IMR-90 (cell line): Measurements from ENCODE around the gene DHX9. TPM values are rescaled to one million over a fixed set of nuclear protein-coding genes. Genes with fewer than 3 reads are reported as not detected.

Experiments used
- ATAC-seq: fragments of 200-7000 bp; cut with Tn5 transposase; 2 replicates; pipeline ENCODE4 v1.9.1; 2020; ENCODE audit warnings: low read depth, mild to moderate bottlenecking, moderate library complexity
- BruUV-seq: library from RNA; stranded (reverse); fragments of 400-500 nt; replicated peaks from 2 replicates; lab custom pipeline; 2021; lab: Mats Ljungman, UMichigan
- CTCF ChIA-PET: fragments of 300-600 bp; formaldehyde crosslinking; extraction: SDS; loops from one replicate; lab custom pipeline; 2021; ENCODE audit warnings: antibody characterized with exemption; lab: Yijun Ruan, JAX
- POLR2A ChIA-PET: fragments of 300-600 bp; sonication (Branson Sonifier 250); formaldehyde crosslinking; loops from one replicate; lab custom pipeline; 2022; ENCODE audit warnings: antibody characterized with exemption; ENCODE audit not compliant: unreplicated experiment; lab: Charles Lee
- DNase-seq: peaks from one replicate; pipeline ENCODE4 v3.0.0; 2013
- H2AFZ ChIP-seq: replicated peaks from 2 replicates; pipeline ENCODE3; 2013; ENCODE audit warnings: low read length, mild to moderate bottlenecking; ENCODE audit not compliant: poor library complexity
- H2AK5ac ChIP-seq: 2 replicates; pipeline ENCODE4 v1.6.1; 2013; ENCODE audit warnings: low read depth, low read length, inconsistent platforms
- H2AK9ac ChIP-seq: replicated peaks from 2 replicates; pipeline ENCODE3; 2013; ENCODE audit warnings: mild to moderate bottlenecking, low read depth, low read length, moderate library complexity; ENCODE audit not compliant: poor library complexity
- H2BK120ac ChIP-seq: 2 replicates; pipeline ENCODE4 v1.6.1; 2013; ENCODE audit warnings: low read depth, low read length, inconsistent platforms
- H2BK15ac ChIP-seq: 3 replicates; pipeline ENCODE4 v1.6.1; 2013; ENCODE audit warnings: low read depth, low read length, inconsistent platforms
- H2BK20ac ChIP-seq: 2 replicates; pipeline ENCODE4 v1.6.1; 2013; ENCODE audit warnings: low read depth, mild to moderate bottlenecking, inconsistent platforms, low read length, moderate library complexity
- H2BK5ac ChIP-seq: 2 replicates; pipeline ENCODE4 v1.6.1; 2013; ENCODE audit warnings: mild to moderate bottlenecking, low read depth, low read length, inconsistent platforms; ENCODE audit not compliant: poor library complexity, severe bottlenecking
- H3K14ac ChIP-seq: replicated peaks from 2 replicates; pipeline ENCODE4 v1.6.1; 2013; ENCODE audit warnings: low read depth, low read length, inconsistent platforms
- H3K18ac ChIP-seq: 2 replicates; pipeline ENCODE4 v1.6.1; 2013; ENCODE audit warnings: low read depth, low read length, control low read depth
- H3K23ac ChIP-seq: 2 replicates; pipeline ENCODE4 v1.6.1; 2013; ENCODE audit warnings: low read depth, low read length, inconsistent platforms
- H3K27ac ChIP-seq: 2 replicates; pipeline ENCODE4 v1.5.1; 2013; ENCODE audit warnings: mild to moderate bottlenecking, control low read depth, low read length; ENCODE audit not compliant: insufficient read depth
- H3K27me3 ChIP-seq: 2 replicates; pipeline ENCODE4 v1.6.1; 2013; ENCODE audit warnings: low read length; ENCODE audit not compliant: control insufficient read depth, insufficient read depth
- H3K36me3 ChIP-seq: 2 replicates; pipeline ENCODE4 v1.6.1; 2013; ENCODE audit warnings: low read length, mixed read lengths; ENCODE audit not compliant: control insufficient read depth, insufficient read depth
- H3K4ac ChIP-seq: 2 replicates; pipeline ENCODE4 v1.6.1; 2013; ENCODE audit warnings: low read depth, low read length, inconsistent platforms
- H3K4me1 ChIP-seq: 2 replicates; pipeline ENCODE4 v1.6.1; 2013; ENCODE audit warnings: low read length, mixed read lengths; ENCODE audit not compliant: control insufficient read depth, insufficient read depth
- H3K4me2 ChIP-seq: 2 replicates; pipeline ENCODE4 v1.6.1; 2013; ENCODE audit warnings: low read depth, mild to moderate bottlenecking, control low read depth, low read length, moderate library complexity
- H3K4me3 ChIP-seq: 2 replicates; pipeline ENCODE4 v1.5.1; 2013; ENCODE audit warnings: low read depth, mild to moderate bottlenecking, control low read depth, low read length, moderate library complexity; ENCODE audit not compliant: insufficient read depth
- H3K56ac ChIP-seq: 2 replicates; pipeline ENCODE4 v1.6.1; 2013; ENCODE audit warnings: low read length, inconsistent platforms; ENCODE audit not compliant: insufficient read depth; ENCODE audit errors: extremely low read depth
- H3K79me1 ChIP-seq, 2 experiments: 2 replicates each; pipeline ENCODE4 v1.6.1; 2013; ENCODE audit warnings: low read length in 2 of 2, inconsistent platforms in 1 of 2, low read depth in 1 of 2
- H3K9ac ChIP-seq: 2 replicates; pipeline ENCODE4 v1.6.1; 2013; ENCODE audit warnings: low read depth, low read length, control low read depth
- H3K9me1 ChIP-seq: 2 replicates; pipeline ENCODE4 v1.6.1; 2013; ENCODE audit warnings: low read length, inconsistent platforms; ENCODE audit not compliant: insufficient read depth
- H3K9me3 ChIP-seq: 2 replicates; pipeline ENCODE4 v1.6.1; 2013; ENCODE audit warnings: low read length; ENCODE audit not compliant: control insufficient read depth, insufficient read depth
- H4K20me1 ChIP-seq: 2 replicates; pipeline ENCODE4 v1.6.1; 2013; ENCODE audit warnings: low read length, inconsistent platforms; ENCODE audit not compliant: insufficient read depth
- H4K5ac ChIP-seq: 2 replicates; pipeline ENCODE4 v1.6.1; 2013; ENCODE audit warnings: mild to moderate bottlenecking, low read depth, low read length, control low read depth
- H4K8ac ChIP-seq, 2 experiments: 2 replicates each; pipeline ENCODE4 v1.6.1; 2013; ENCODE audit warnings: low read depth in 2 of 2, low read length in 2 of 2, control low read depth in 1 of 2, inconsistent platforms in 1 of 2
- H4K91ac ChIP-seq: 2 replicates; pipeline ENCODE4 v1.6.1; 2013; ENCODE audit warnings: low read depth, low read length, inconsistent platforms; ENCODE audit not compliant: insufficient read depth
- BHLHE40 ChIP-seq: fragments of 150-350 bp; IDR thresholded peaks from 2 replicates; pipeline ENCODE4 v1.6.1; 2016; ENCODE audit warnings: mild to moderate bottlenecking, low read depth, low read length
- CHD1 ChIP-seq: IDR thresholded peaks from 2 replicates; pipeline ENCODE4 v1.6.1; 2012; ENCODE audit warnings: low read depth, low read length, improper control_type of control experiment
- MXI1 ChIP-seq: IDR thresholded peaks from 2 replicates; pipeline ENCODE4 v1.6.1; 2012; ENCODE audit warnings: low read depth, mild to moderate bottlenecking, low read length, moderate library complexity, borderline replicate concordance
- NFE2L2 ChIP-seq: fragments of 150-350 bp; IDR thresholded peaks from 2 replicates; pipeline ENCODE4 v1.6.1; 2016; ENCODE audit warnings: low read depth, mild to moderate bottlenecking, low read length
- POLR2A ChIP-seq: IDR thresholded peaks from 2 replicates; pipeline ENCODE4 v1.6.1; 2012; ENCODE audit warnings: mild to moderate bottlenecking, low read depth, low read length
- RAD21 ChIP-seq: IDR thresholded peaks from 2 replicates; pipeline ENCODE4 v1.6.1; 2012; ENCODE audit warnings: low read length, improper control_type of control experiment
- RFX5 ChIP-seq: IDR thresholded peaks from 2 replicates; pipeline ENCODE4 v1.8.0; 2012; ENCODE audit warnings: low read depth, mild to moderate bottlenecking, low read length, moderate library complexity
- SMC3 ChIP-seq: fragments of 150-350 bp; IDR thresholded peaks from 2 replicates; pipeline ENCODE4 v1.6.1; 2016; ENCODE audit warnings: low read depth, mild to moderate bottlenecking, antibody characterized with exemption, low read length, moderate library complexity
- WGBS, 2 experiments: methylation state at CpG; one replicate each; pipeline versions ENCODE4 v1.1.5 to v1.1.7; 2013; ENCODE audit warnings: missing lambda C conversion rate in 2 of 2; ENCODE audit not compliant: insufficient read length in 1 of 2; ENCODE audit errors: extremely low coverage in 2 of 2; 5-methylcytosine and 5-hydroxymethylcytosine counted together
- dilution Hi-C: fragments of 300-500 bp; cut with HindIII; formaldehyde crosslinking; loops from one replicate; pipeline ENCODE4 v1.14.3; 2018; ENCODE audit warnings: low sequenced_read_pairs; ENCODE audit not compliant: unreplicated experiment
- in situ Hi-C: fragments of 300-500 bp; cut with MboI; formaldehyde crosslinking; loops from 3 replicates; pipeline ENCODE4 v1.14.3; 2019; ENCODE audit warnings: low sequenced_read_pairs, inconsistent platforms, mixed read lengths
- intact Hi-C: fragments of 100-400 bp; cut with micrococcal nuclease; formaldehyde crosslinking; loops from 2 replicates; pipeline ENCODE4 v1.10.0; 2022
- polyA plus RNA-seq, 3 experiments: library from polyadenylated mRNA; depleted of rRNA; stranded (reverse); fragments of >200 nt; gene quantifications; 2 replicates each; pipeline ENCODE4 v1.2.3, GENCODE V29; 2012; ENCODE audit warnings: low replicate concordance in 1 of 3
- total RNA-seq: library from RNA; depleted of rRNA; stranded (reverse); fragments of >200 nt; gene quantifications from 2 replicates; pipeline ENCODE4 v1.2.3, GENCODE V29; 2012
- TF ChIP-seq, protein P1 (sequence below): fragments of 150-350 bp; IDR thresholded peaks from 2 replicates; pipeline ENCODE4 v1.6.1; 2017; ENCODE audit warnings: mild to moderate bottlenecking, antibody characterized with exemption, low read length, low read depth
- TF ChIP-seq, protein P2 (sequence below): fragments of 150-350 bp; IDR thresholded peaks from 2 replicates; pipeline ENCODE4 v1.6.1; 2016; ENCODE audit warnings: low read depth, mild to moderate bottlenecking, low read length, moderate library complexity, borderline replicate concordance

DHX9 gene
- total and polyA plus RNA-seq, 2 of the 4 experiments (the other 2 are of a cell fraction): 119 to 211 TPM

DNA sequence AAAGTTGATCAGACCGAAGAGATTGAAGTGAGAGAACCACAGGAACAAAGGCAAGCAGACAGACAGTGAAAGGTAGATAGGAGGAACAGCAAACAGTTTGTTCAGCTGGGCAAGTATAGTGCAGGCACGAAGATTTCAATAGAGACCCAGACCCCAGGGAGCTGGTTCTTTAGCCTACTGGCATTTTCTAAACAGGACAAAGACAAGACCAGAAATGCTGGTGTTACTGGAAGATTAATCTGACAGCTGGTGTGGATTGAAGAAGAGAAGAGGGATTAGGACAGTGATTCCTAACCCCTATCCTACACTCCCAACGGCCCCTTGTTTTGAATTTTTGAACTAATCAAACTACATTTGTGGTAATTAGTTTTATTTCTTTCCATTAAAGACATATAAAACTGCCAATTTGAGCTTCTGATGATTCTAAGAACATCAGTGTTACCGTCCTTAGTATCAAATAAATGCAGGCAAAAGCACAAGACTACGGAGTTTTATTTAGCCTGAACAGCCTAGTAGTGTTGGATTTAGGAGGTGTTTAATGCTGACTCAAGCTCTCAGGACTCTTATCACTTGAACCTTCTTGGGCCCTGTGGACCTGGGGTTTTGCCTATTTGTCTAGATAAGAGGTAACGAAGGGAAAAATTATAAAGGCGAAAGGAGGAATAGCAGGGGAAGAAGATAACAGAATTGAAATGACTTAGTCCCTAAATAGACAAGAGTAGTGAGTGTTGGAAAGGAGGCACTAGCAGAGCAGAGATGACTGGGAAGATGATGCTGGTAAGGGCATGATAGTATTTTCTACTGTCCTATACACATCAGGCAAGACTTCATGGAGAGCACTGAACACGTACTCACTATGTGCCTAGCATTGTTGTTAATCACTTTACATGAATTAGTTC is 47.6 kb upstream of the DHX9 start:
- dilution Hi-C loops (no loop called here), in situ Hi-C loops (loop anchor here (25.0 kb wide), 1 partner anchor 704 kb away; no protein-coding TSS in a partner anchor), intact Hi-C loops (no loop called here)
- H4K5ac ChIP-seq: no peak overlapping the region
- H3K79me1 ChIP-seq: no peaks in the 10 kb centered on the region
- no peak for ATAC-seq
- peaks cover 33% of the 10 kb centered on the region for H3K27me3 ChIP-seq
- H2BK15ac ChIP-seq: no peak overlapping the region
- no peak overlapping the region for H4K91ac ChIP-seq
- H3K14ac ChIP-seq: no peak overlapping the region
- ChIA-PET CTCF (no interaction called here), POLR2A (no interaction called here)
- H3K36me3 ChIP-seq: no peaks in the 10 kb centered on the region
- H4K20me1 ChIP-seq: no peaks in the 10 kb centered on the region
- no peak overlapping the region for H3K18ac ChIP-seq
- no peak overlapping the region for H2AFZ ChIP-seq
- BruUV-seq: no TSS peak
- H3K27ac ChIP-seq: no peak overlapping the region
- H3K23ac ChIP-seq: no peak overlapping the region
- no peak for DNase-seq
- no peak overlapping the region for H3K9ac ChIP-seq
- no peak overlapping the region for H3K4me2 ChIP-seq
- WGBS, 2 experiments: 67% methylated on average over 1 of the region's 8 CpGs; no CpG with 5 or more reads in 1 of the 2 experiments
- H2BK20ac ChIP-seq: no peak overlapping the region
- H3K56ac ChIP-seq: no peak overlapping the region
- H3K4me1 ChIP-seq: no peaks in the 10 kb centered on the region
- no peaks in the 10 kb centered on the region for H3K9me3 ChIP-seq
- no peak overlapping the region for H3K4ac ChIP-seq
- no peak overlapping the region for H4K8ac ChIP-seq
- H3K4me3 ChIP-seq: no peak overlapping the region
- H2AK9ac ChIP-seq: no peak overlapping the region
- TF ChIP-seq SMC3 (no peak), BHLHE40 (no peak), RFX5 (no peak), RAD21 (no peak), MXI1 (no peak), NFE2L2 (no peak), CHD1 (no peak), POLR2A (no peak)
- TF ChIP-seq, protein P1, sequence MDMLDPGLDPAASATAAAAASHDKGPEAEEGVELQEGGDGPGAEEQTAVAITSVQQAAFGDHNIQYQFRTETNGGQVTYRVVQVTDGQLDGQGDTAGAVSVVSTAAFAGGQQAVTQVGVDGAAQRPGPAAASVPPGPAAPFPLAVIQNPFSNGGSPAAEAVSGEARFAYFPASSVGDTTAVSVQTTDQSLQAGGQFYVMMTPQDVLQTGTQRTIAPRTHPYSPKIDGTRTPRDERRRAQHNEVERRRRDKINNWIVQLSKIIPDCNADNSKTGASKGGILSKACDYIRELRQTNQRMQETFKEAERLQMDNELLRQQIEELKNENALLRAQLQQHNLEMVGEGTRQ: no peak
- TF ChIP-seq, protein P2, sequence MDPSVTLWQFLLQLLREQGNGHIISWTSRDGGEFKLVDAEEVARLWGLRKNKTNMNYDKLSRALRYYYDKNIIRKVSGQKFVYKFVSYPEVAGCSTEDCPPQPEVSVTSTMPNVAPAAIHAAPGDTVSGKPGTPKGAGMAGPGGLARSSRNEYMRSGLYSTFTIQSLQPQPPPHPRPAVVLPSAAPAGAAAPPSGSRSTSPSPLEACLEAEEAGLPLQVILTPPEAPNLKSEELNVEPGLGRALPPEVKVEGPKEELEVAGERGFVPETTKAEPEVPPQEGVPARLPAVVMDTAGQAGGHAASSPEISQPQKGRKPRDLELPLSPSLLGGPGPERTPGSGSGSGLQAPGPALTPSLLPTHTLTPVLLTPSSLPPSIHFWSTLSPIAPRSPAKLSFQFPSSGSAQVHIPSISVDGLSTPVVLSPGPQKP: no peak
- no peak overlapping the region for H2AK5ac ChIP-seq
- no peaks in the 10 kb centered on the region for H3K9me1 ChIP-seq
- no peak overlapping the region for H2BK120ac ChIP-seq
- H2BK5ac ChIP-seq: no peak overlapping the region
